ENCODE measurements around the gene SYNGR3. TPM values are rescaled to one million over a fixed set of nuclear protein-coding genes. Genes with fewer than 3 reads are reported as not detected.

SYNGR3 gene
- total RNA-seq, 1 experiment from 2014 or later: 11.9 TPM

- Mint-ChIP-seq H3K36me3 (ENCODE audit: insufficient read depth in 1 of 3, low read depth in 3 of 3) (peaks cover 8 to 19% (median 15%) of the 10 kb centered on the region in 3 experiments), H3K27me3 (ENCODE audit: low read depth) (no peaks in the 10 kb centered on the region; the same call in 1 of the 2 replicates), H3K4me1 (peaks cover 22 to 36% of the 10 kb centered on the region in 2 experiments), H3K9me3 (no peaks in the 10 kb centered on the region; a peak in 1 of 5 replicates), H3K4me3 (peak overlapping the region; percentile 78 to 81), H3K27ac (no peak overlapping the region; a peak in 1 of 7 replicates)
- H3K79me2 ChIP-seq (ENCODE audit: insufficient read depth, low read length): peaks cover 26% of the 10 kb centered on the region; the same call in 1 of the 2 replicates
- no peak overlapping the region for H3K18ac ChIP-seq (ENCODE audit: insufficient read length, low read depth, low read length)
- H3K4ac ChIP-seq (ENCODE audit: low read depth, low read length): no peak overlapping the region
- H4K5ac ChIP-seq (ENCODE audit: insufficient read length, low read depth, low read length): no peak overlapping the region
- no peaks in the 10 kb centered on the region for H3K9me3 ChIP-seq (ENCODE audit: control insufficient read depth, low read depth, low read length)
- no peaks in the 10 kb centered on the region for H4K20me1 ChIP-seq (ENCODE audit: control insufficient read depth, insufficient read depth, insufficient read length)
- H3T11ph ChIP-seq (ENCODE audit: low read length): no peak overlapping the region
- H2BK12ac ChIP-seq (ENCODE audit: insufficient read length, low read depth, low read length): no peak overlapping the region
- H4K91ac ChIP-seq (ENCODE audit: insufficient read length, low read depth, low read length): no peak overlapping the region
- H3K27ac ChIP-seq (ENCODE audit: insufficient read length, low read depth, low read length): no peak overlapping the region
- peaks cover 6% of the 10 kb centered on the region; the same call in 1 of the 2 replicates for H3K4me1 ChIP-seq (ENCODE audit: insufficient read depth, low read length)
- no peak for TF ChIP-seq CTCF (conservative IDR thresholded peaks at IDR 0.05)
- no peak overlapping the region for H3K4me2 ChIP-seq (ENCODE audit: insufficient read depth, insufficient read length, low read length)
- no peak overlapping the region for H2BK5ac ChIP-seq (ENCODE audit: insufficient read length, low read length)
- peaks cover 24% of the 10 kb centered on the region for H3K79me1 ChIP-seq (ENCODE audit: insufficient read depth, low read depth, low read length, poor library complexity, severe bottlenecking)
- no peak overlapping the region; the same call in 1 of the 2 replicates for H3K14ac ChIP-seq (ENCODE audit: insufficient read depth, low read length)
- H3K23ac ChIP-seq (ENCODE audit: insufficient read length, low read depth, low read length): no peak overlapping the region
- no peak overlapping the region for H2AK5ac ChIP-seq (ENCODE audit: insufficient read length, low read length)
- H3K56ac ChIP-seq (ENCODE audit: insufficient read length, low read depth, low read length): no peak overlapping the region
- DNase-seq: no peak
- peaks cover 11% of the 10 kb centered on the region for H3K23me2 ChIP-seq (ENCODE audit: insufficient read length, low read depth, low read length, poor library complexity, severe bottlenecking)
- no CpG with 5 or more reads among the region's 16 CpGs for WGBS (ENCODE audit: extremely low coverage, insufficient read length, low lambda C conversion rate)
- H3K27me3 ChIP-seq (ENCODE audit: insufficient read depth, low read length): no peaks in the 10 kb centered on the region
- no peak overlapping the region for H2BK15ac ChIP-seq (ENCODE audit: low read depth, low read length)
- no peak overlapping the region for H4K8ac ChIP-seq (replicated peaks; ENCODE audit: insufficient read length, low read depth, low read length)
- H2BK20ac ChIP-seq (ENCODE audit: low read depth, low read length, poor library complexity, severe bottlenecking): no peak overlapping the region
- no peak overlapping the region for H3K9ac ChIP-seq (ENCODE audit: extremely low read depth, insufficient read length, low read length)
- H2AFZ ChIP-seq (ENCODE audit: low read length): no peak overlapping the region
- no peak overlapping the region for H2BK120ac ChIP-seq (ENCODE audit: low read depth, low read length, poor library complexity, severe bottlenecking)
Observed at GRCh38 chr16:2007081-2007836, 17.5 kb downstream of the SYNGR3 start.
